Measurements from ENCODE around the gene C11orf58. TPM values are rescaled to one million over a fixed set of nuclear protein-coding genes. Genes with fewer than 3 reads are reported as not detected.

Gene C11orf58
- total RNA-seq, 2 donors from 2014 or later: 162 to 183 TPM

DNA sequence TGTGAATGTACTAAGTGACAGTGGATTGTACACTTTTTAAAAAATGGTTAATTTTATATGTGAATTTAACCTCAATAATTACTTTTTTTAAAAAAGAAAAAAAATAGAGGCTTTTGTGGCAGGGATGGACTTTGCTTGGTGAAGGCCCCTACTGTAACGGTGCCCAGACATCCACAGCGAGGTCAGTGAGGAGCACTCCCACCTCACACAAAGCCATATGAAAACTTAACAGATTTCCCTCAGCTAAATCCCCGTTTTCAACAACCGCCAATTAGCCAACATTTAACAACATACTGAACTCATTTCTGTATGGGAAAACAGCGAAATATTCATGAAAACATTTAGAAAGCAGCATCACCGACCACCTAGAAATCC lies 642 bp upstream of the C11orf58 start:
- Histone ChIP-seq H3K9me3 (ENCODE audit: control insufficient read depth, low read length) (peaks cover 9% of the 10 kb centered on the region), H3K27ac (ENCODE audit: low read depth, low read length) (peak overlapping the region; percentile 86), H3K36me3 (ENCODE audit: control insufficient read depth, insufficient read depth, low read length) (peaks cover 25% of the 10 kb centered on the region), H3K4me3 (ENCODE audit: low read length) (peak overlapping the region; percentile 97), H3K4me1 (ENCODE audit: control insufficient read depth, insufficient read depth, low read length) (no peaks in the 10 kb centered on the region), H3K27me3 (ENCODE audit: control insufficient read depth, insufficient read depth, low read length, poor library complexity, severe bottlenecking) (no peaks in the 10 kb centered on the region), H3K9ac (ENCODE audit: extremely low read depth, low read length, poor library complexity, severe bottlenecking) (peak overlapping the region; percentile 98)
- Mint-ChIP-seq H3K27me3 (ENCODE audit: insufficient read depth) (no peaks in the 10 kb centered on the region), H3K9me3 (peaks cover 5% of the 10 kb centered on the region), H3K36me3 (ENCODE audit: low read depth) (peaks cover 14% of the 10 kb centered on the region), H3K27ac (no peak overlapping the region), H3K4me3 (no peak overlapping the region), H3K4me1 (peaks cover 2% of the 10 kb centered on the region)
- DNase-seq: no peak
- WGBS, 2 experiments (ENCODE audit: insufficient coverage in 1 of 2, insufficient read length in 1 of 2): 3 to 7% methylated on average over 3 to 6 of the region's 6 CpGs
- TF ChIP-seq, protein P1, sequence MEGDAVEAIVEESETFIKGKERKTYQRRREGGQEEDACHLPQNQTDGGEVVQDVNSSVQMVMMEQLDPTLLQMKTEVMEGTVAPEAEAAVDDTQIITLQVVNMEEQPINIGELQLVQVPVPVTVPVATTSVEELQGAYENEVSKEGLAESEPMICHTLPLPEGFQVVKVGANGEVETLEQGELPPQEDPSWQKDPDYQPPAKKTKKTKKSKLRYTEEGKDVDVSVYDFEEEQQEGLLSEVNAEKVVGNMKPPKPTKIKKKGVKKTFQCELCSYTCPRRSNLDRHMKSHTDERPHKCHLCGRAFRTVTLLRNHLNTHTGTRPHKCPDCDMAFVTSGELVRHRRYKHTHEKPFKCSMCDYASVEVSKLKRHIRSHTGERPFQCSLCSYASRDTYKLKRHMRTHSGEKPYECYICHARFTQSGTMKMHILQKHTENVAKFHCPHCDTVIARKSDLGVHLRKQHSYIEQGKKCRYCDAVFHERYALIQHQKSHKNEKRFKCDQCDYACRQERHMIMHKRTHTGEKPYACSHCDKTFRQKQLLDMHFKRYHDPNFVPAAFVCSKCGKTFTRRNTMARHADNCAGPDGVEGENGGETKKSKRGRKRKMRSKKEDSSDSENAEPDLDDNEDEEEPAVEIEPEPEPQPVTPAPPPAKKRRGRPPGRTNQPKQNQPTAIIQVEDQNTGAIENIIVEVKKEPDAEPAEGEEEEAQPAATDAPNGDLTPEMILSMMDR (conservative IDR thresholded peaks at IDR 0.05): no peak

- Mint-ChIP-seq H3K4me1 (peaks cover 10% of the 10 kb centered on the region), H3K9me3 (peaks cover 4% of the 10 kb centered on the region), H3K27ac (no peak overlapping the region), H3K27me3 (ENCODE audit: insufficient read depth) (no peaks in the 10 kb centered on the region), H3K4me3 (no peak overlapping the region), H3K36me3 (ENCODE audit: low read depth) (peaks cover 20% of the 10 kb centered on the region)
- peaks cover 1% of the 10 kb centered on the region for H3K4me1 ChIP-seq (ENCODE audit: control insufficient read depth, insufficient read depth, low read length)
- H3K36me3 ChIP-seq (ENCODE audit: control insufficient read depth, insufficient read depth, low read length): peaks cover 31% of the 10 kb centered on the region
- TF ChIP-seq, protein P1 (conservative IDR thresholded peaks at IDR 0.05): no peak
- H3K9ac ChIP-seq (ENCODE audit: extremely low read depth, low read length, poor library complexity, severe bottlenecking): peak overlapping the region; percentile 98
- H3K4me3 ChIP-seq (ENCODE audit: low read length): peak overlapping the region; percentile 97
- DNase-seq: no peak
- H3K9me3 ChIP-seq (ENCODE audit: control insufficient read depth, low read length): peaks cover 9% of the 10 kb centered on the region
- H3K27me3 ChIP-seq (ENCODE audit: control insufficient read depth, insufficient read depth, low read length, poor library complexity, severe bottlenecking): no peaks in the 10 kb centered on the region
- 2% methylated on average over 21 to 31 of the region's 32 CpGs for WGBS, 2 experiments (ENCODE audit: insufficient coverage in 1 of 2, insufficient read length in 1 of 2)
- H3K27ac ChIP-seq (ENCODE audit: low read depth, low read length): peak overlapping the region; percentile 92
These were observed 734 bp downstream of the C11orf58 start for GRCh38 chr11:16738947-16739815.

DNA sequence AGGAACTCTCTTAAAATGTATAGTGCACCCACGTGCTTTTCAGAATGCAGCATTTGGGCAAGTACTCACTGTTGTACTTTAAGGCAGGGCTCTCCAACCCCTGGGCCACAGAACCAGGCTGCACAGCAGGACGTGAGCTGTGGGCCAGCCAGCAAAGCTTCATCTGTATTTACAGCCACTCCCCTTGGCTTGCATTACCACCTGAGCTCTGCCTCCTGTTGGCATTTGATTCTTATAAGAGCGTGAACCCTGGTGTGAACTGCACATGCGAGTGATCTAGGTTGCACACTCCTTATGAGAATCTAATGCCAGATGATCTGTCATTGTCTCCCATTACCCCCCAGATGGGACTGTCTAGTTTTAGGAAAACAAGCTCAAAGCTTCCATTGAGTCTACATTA lies 3.0 kb downstream of the C11orf58 start:
- Mint-ChIP-seq H3K27ac (no peak overlapping the region), H3K9me3 (peaks cover 4% of the 10 kb centered on the region), H3K36me3 (ENCODE audit: low read depth) (peaks cover 42% of the 10 kb centered on the region), H3K4me1 (peaks cover 18% of the 10 kb centered on the region), H3K4me3 (no peak overlapping the region), H3K27me3 (ENCODE audit: insufficient read depth) (no peaks in the 10 kb centered on the region)
- no peak for DNase-seq
- Histone ChIP-seq H3K27me3 (ENCODE audit: control insufficient read depth, insufficient read depth, low read length, poor library complexity, severe bottlenecking) (no peaks in the 10 kb centered on the region), H3K4me1 (ENCODE audit: control insufficient read depth, insufficient read depth, low read length) (peaks cover 5% of the 10 kb centered on the region), H3K36me3 (ENCODE audit: control insufficient read depth, insufficient read depth, low read length) (peaks cover 53% of the 10 kb centered on the region), H3K9ac (ENCODE audit: extremely low read depth, low read length, poor library complexity, severe bottlenecking) (no peak overlapping the region), H3K9me3 (ENCODE audit: control insufficient read depth, low read length) (peaks cover 9% of the 10 kb centered on the region), H3K27ac (ENCODE audit: low read depth, low read length) (no peak overlapping the region), H3K4me3 (ENCODE audit: low read length) (peak overlapping the region; percentile 65)
- TF ChIP-seq, protein P1 (conservative IDR thresholded peaks at IDR 0.05): no peak
- 92 to 95% methylated on average over 3 to 4 of the region's 4 CpGs for WGBS, 2 experiments (ENCODE audit: insufficient coverage in 1 of 2, insufficient read length in 1 of 2)

Data from endodermal cell (in vitro differentiated cells).